Stimulated activated CD4-positive, alpha-beta T cell treated with anti-CD3 and anti-CD28 coated beads, Interleukin-4, amount 100 ng/mL, for 4 hours (primary cell): ENCODE data around the gene CREBL2.

Experiments used
- DNase-seq, 2 experiments: peaks; one replicate each; pipeline ENCODE4 v3.0.0-alpha.2; 2020

The CREBL2 gene

DNA sequence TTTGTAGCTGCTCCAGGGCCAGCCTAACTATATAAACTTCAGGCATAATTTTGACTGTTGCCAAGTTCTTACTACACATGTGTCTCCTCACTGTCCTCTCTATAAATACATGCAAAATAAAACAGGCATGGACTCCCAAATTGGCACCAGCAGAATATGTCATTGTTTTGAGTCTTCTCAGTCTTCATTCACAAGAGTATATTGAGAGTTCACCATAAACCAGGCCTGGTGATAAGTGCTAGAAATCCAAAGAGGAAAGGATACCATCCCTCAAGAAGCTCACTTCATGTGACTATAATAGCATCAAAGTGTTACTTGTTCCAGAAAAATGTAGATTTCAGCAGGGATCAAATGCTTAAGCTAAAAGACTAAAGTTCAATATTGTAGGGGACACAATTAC is 70.6 kb downstream of the CREBL2 start:
- no peak for DNase-seq

DNA sequence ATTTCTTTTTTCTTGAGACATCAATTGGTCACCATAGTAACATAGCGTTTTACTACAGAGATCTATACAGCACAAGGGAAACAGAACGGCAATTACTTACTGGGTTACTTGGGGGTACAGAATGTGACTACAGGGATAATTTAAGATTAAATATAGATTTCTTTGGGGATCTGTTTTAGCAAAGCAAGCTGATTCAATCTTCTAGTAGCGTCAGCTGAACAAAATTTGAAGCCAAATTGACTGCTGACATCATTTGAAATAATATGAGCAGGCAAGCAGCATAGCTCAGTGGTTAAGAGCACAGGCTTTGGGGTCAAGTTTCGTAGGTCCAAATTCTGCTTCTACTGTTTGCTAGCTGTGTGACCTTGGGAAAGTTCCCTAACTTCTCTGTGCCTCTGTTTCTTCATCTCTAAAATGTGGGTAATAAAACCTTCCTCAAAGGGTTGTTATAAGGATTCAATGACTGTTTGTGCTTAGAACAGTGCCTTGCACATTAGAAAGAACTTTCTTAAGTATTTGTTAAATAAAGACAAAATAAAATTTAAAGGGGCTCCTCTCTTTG is 71.5 kb downstream of the CREBL2 start:
- no peak for DNase-seq

DNA sequence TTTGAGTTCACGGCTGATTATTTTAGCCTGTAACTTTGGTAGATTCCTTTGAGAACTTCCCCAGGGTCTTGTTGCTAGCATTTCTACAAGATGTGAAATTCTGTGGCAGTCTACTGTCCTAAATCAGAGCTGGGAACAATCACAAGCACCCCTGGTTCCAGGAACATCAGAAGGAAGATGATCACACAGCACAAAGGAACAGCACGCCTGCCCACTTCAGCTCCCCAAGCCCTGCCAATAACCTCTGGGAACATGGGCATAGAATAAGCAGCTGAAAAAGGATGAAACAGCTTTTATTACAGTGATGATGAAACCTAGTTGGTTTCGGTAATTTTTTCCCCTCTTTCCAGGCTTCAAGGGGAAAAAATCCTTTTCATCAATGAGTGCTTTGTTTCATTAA is 72.0 kb downstream of the CREBL2 start:
- no peak for DNase-seq

DNA sequence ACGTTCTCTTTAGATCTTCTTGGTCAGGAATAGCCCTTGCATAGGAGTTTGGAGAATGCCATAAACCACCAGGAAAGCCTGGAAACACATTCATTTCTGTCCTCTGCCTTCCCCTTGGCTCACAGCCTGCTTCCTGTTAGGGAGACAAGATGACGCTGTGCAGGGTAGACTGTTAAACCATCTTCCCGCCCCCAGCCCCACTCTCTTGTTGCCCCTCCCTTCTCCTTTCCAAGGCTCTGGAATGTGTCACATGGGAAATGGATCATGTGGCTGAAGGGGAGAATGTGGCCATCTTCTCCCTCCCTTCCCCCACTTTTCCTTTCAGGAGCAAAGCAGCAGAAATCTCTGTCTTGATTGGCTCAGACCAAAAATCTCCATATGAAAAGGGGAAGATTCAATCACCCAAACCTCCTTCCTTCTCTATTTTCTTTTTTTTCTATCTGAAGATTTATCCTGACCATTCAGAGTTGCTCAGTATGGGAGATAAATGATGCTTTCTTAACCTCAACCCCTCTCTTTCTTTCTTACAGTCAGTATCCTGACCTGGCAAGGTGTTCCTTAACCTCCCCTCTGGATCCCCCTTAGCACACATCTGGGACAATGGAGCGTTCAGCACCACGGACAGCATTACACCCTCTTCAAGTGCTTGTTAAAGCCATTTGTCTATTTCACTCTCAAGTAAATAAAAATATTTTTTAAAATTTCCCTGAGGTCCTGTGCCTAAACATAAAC is 72.9 kb downstream of the CREBL2 start:
- no peak for DNase-seq

DNA sequence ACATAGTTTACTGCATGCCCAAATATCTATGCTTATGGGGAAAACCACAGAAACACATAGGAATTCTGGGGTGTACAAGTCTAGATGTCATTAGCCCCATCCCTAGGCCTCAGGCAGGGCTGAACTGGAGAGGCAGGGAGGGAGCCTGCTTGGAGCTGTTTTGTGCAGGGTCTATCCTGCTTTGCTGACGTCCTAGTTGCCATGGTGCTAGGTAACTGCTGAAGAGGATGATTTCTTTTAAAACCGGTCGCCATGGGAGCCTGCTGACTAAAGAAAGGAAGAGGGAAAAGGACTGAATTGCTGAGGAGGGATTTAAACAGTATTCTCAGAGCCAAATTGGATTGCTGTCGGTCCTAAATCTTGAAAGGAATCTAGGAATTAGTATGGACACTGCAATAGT is 73.6 kb downstream of the CREBL2 start:
- no peak for DNase-seq

DNA sequence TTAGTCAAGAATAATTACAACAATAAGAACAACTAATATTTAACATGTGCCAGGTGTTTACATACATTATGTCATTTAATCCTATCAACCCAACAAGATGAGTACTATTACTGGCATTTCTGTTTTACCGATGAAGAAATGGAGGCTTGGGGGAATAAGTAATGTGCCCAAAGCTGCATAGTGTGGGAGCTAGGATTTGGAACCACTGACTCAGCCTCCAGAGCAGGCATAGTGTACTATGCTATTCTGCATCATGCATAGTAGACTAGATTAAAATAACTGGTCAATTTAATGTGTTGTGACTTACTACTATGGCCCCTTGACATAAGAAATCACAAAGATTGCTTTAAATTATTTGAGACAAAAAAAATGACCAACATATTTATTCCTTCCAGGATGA is 74.8 kb downstream of the CREBL2 start:
- DNase-seq: no peak

DNA sequence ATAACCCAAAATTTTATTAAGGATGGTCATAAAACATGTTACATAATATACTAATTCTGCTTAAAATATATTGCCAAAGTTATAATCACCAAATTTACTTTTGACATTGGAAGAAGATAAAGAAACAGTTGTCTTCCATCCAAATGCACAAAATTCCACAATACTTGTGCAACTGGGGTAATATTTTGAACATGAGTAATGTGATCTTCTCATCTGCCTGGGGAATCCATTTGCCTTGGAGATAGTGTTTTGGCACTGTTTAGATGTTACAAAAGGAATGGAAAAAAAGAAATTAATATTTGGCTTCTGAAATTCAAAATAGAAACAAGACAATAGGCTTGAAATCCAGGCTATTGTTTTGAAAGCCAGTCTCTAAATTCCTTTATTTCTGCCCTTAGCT is 75.2 kb downstream of the CREBL2 start:
- DNase-seq: no peak

DNA sequence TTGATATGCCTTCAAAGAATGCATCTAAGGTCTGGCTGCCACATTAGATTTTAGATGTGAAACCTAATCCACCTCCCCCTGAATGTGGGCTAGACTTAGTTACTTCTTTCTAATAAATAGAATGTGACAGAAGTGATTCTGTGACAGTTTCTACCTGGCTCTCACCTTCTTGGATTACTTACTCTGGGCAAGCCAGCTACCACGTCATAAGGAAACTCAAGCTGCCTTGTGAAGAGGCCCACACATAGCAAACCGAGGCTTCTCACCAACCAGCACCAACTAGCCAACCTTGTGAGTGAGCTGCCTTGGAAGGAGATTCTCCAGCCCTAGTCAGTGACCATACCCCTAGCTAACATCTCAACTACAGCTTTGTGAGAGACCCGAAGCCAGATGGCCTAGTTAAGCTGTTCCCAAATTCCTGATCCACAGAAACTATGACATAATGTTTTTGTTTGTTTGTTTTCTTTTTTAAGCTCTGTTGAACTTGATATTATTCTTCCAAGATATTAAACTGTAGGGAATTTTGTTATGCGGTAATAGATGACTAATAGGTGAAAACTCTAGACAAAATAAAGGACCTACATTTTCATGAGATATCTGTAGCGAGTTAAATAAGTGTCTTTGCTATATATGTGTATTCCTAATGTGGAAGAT is 78.1 kb downstream of the CREBL2 start:
- no peak for DNase-seq

DNA sequence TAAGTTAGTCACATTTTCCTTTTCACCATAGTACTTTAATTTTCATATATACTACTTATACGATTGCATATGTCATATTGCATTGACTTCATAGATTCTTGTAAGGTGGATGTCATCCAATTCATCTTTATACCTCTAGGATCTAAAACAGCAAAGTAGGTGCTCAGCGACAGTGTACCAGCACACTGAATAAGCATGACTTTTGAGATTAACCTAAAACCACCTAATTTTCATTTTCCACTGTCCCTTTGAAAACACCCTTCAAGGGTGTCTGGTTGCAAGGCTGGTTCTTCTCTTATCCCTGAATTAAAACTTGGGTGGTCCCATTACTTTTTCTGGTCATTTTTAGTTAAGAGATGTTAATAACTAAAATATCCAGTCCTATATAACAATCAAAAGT is 79.9 kb downstream of the CREBL2 start:
- no peak for DNase-seq

DNA sequence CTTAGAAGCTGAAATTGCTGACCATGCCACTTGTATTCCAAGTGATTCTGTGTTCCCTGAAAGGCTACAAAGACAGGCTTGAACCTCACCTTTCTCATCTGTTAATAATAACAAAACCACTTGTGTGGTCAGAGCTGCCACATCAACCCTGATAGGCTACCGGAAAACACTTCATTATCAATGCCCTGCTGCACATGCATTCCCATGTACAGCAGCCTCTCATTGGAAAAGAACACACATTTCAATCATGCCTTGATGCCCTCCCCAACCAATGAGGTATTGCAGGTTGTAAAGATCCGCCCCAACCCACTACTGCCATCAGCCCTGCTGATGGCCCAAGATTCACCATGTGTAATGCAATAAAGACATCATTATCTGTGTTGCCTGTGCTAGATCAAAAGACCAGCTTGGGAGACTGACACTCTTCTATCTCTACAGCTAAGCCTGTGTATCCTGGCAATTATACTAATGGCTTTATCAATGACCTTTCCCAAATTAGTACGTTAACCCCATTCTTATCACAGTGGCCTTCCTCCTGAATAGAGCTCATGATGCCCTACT is 81.5 kb downstream of the CREBL2 start:
- DNase-seq: no peak
